Measurements from ENCODE around the gene KRT17.

GRCh38 chr17:41631025-41631897 is 6.9 kb upstream of the KRT17 start:
- TF ChIP-seq CTCF (conservative IDR thresholded peaks at IDR 0.05) = no peak
- no peak for TF ChIP-seq EZH2 (IDR thresholded peaks at IDR 0.05; ENCODE audit: low read depth)

Data from PC-9 (cell line).